K562 treated with DMSO at 1 percent for 12 hours (cell line): ENCODE measurements around the gene GPR89A. TPM values are rescaled to one million over a fixed set of nuclear protein-coding genes. Genes with fewer than 3 reads are reported as not detected.

ENCODE experiments used
- total RNA-seq: library from RNA; unstranded; fragments of 300-600 nt; gene quantifications from 2 replicates; pipeline ENCODE4 v1.2.3, GENCODE V29; 2022; ENCODE audit not compliant: insufficient read depth

GPR89A gene
- total RNA-seq, result 10.6 and 21.9 TPM in 2 replicates

DNA sequence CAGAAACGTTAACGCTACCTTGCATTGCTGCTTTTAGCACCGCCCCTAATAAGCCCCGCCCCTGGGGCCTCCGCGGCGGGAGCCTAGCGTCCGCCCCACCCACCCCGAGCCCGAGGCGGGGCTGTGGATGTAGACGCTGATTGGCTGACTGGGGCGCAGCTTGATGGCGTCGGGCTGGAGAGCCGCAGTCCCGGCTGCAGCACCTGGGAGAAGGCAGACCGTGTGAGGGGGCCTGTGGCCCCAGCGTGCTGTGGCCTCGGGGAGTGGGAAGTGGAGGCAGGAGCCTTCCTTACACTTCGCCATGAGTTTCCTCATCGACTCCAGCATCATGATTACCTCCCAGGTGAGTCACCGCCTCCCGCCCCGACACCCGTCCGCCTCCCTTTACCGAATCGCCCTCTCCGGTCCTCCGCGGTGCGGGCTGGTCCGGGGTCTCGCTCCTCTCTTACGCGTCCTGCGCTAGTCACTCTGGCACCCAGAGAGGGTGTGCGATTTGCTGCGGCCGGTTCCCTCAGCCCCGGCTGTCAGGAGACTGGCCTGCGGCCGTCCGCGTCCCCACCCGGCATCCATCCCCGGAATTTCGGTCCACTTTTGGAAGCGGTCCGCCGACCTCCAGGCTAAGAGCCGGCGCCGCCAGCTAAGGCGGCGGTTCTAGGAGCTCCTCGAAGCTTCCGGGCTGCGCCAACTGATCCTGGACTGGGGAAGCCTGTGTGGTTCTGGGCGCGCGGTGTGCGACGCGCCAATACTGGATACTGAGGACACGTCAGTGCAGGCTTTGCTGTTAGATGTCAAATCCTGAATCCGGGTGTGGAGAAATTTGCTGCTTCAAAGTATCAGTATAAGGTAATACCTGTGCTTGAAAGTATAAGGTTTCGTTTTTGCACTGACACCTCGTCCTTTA is at the start of gene GPR89A:
GPR89A (plus strand) TSS at position 156 of the 901 bp plus-strand sequence; CDS start at position 302, 146 bp downstream.

DNA sequence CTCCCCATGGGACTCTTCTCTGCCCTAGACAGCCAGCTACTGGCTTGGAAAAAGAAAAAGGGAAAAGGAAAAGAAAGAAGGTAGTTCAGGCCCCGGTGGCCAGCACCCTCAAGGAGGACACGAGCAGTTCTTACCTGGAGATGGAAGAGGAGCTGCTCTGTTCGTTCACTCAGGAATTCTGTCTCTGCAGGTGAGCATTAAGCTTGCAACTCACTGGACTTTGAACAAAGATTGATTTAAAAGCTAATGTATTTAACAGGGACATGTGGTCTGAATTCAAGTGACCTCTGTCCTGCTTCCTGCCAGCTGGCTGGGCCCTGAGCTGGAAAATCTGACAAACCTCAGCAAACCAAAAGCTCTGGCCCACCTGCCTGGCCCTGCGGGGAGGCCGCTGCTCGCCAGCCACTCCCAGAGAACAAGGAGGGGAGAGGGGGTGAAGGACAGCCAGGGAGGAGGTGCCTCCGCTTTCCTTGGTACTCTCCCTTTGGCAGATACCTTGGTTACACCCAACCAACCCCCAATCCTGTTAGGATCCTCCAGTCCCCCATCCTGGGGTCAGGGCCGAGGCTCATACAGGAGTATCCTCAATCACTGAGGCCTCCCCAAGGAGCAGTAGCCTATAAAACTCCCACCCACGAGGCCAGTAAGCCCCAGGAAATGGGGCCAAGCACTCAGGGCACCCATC is 99.5 kb downstream of the GPR89A start, which contains the start of gene PDZK1:
PDZK1 (minus strand) TSS at position 186 of the 685 bp plus-strand sequence. CDS start 19,347 bp downstream, outside the sequence.

DNA sequence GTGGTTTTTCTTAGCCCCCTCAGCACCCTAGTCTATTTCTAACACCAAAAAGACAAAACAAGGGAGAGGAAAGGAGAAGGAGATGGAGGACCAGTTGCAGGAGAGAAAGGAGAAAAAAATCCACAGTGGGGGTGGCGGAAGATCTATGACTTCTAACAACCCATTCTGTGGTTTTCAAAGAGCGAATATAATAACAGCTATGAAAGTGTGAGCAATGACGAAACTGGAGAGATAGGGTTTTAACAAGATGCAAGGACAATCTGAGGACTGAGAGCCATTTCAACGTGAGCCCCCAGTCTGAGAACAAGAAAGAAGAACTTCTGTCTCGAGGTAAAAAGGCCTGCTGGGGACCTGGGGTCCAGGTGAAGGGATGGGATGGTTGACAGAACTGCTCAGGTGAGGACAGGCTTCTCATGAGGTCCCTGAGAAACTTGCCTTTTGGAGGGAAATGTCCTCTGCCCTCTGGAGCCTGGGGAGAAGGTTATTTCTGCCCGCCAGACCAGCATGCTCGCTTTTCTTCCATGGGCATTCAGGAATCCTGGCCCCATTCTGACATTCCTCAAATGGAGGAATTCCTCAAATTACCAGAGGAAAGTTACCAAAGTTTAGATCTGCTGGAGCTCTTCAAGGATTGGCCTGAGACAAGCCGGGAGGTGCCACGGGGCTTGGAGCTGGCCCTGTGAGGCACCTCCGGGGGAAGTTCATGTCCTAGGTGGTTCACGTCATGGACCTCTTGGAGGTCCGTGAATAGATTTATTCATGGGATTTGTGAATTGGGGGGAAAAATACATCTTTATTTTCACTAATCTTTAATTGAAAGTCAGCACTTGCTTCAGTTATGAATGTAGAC is 111.7 kb downstream of the GPR89A start, which contains the start of gene CD160:
CD160 (plus strand) TSS at position 270 of the 850 bp plus-strand sequence. CDS start 8,829 bp downstream, outside the sequence.

Other genes with a start within 250 kb of the GPR89A start
- 1.0 and 3.4 TPM in 2 replicates for gene NBPF20, start 182.4 kb upstream of the GPR89A start, total RNA-seq
- not detected in 2 replicates for gene PDZK1, start 99.4 kb downstream of the GPR89A start, total RNA-seq
- not detected in 2 replicates for gene CD160, start 111.5 kb downstream of the GPR89A start, total RNA-seq
- gene RNF115, start 216.1 kb downstream of the GPR89A start, total RNA-seq, result 3.3 and 9.2 TPM in 2 replicates
- 27.2 and 52.7 TPM in 2 replicates for gene POLR3C, start 216.2 kb downstream of the GPR89A start, total RNA-seq
- 6.2 and 8.6 TPM in 2 replicates for gene NUDT17, start 237.6 kb downstream of the GPR89A start, total RNA-seq